HG03521 (cell line): Measurements from ENCODE around the gene FGF19.
A peak's percentile ranks its signal among the peaks of the same experiment; 100 is the strongest.
"Not testable (repeated sequence)": the region's sequence is repeated elsewhere in the genome, so short reads cannot be mapped to it uniquely, and the experiment has no call there.

Source experiments
- ATAC-seq: cut with Tn5 transposase; IDR thresholded peaks from one replicate; pipeline ENCODE4 v1.9.1; 2021; ENCODE audit warnings: mild to moderate bottlenecking, moderate library complexity; ENCODE audit not compliant: unreplicated experiment

Gene FGF19

DNA sequence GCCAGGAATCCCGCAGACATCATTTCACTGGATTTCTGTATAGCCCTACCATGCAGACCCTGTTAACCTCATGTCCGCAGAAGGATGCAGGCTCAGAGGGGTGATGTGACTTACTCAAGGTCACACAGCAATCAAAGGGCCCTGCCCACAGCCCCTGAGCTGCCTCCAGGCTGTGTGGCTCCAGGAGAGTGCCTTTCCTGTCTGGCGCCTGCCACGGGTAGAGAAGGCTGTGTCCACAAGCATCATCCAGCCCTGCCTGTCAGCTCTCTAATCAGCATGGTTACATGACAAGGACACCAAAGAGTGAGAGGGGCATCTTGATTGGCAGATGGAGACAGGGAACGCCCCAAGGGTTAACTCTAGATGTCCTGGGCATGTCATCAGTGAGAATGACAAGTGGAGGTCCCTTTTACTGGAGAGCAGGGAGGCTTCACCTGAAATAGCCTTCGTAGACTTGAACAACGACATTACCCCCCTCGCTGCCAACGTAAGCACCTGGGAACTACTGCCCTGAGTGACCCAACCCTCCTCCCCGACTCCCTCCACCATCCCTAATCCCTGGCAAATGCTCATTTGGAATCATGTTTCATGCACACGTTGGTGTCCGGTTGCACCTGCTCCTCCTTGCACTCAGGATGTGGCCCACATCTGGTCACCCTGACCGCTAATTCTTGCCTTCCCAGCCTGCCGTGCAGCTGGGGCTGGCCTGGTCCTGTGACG lies 6.9 kb downstream of the FGF19 start:
- ATAC-seq, result no peak

DNA sequence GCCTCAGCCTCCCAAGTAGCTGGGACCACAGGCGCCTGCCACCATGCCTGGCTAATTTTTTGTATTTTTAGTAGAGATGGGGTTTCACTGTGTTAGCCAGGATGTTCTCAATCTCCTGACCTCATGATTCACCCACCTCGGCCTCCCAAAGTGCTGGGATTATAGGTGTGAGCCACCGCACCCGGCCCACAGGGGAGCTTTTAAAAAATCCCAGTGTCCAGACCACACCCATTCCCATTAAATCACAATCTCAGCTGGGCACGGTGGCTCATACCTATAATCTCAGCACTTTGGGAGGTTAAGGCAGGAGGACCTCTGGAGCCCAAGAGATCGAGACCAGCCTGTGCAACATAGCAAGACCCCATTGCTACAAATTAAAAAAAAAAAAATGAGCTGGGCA lies 7.8 kb downstream of the FGF19 start:
- ATAC-seq, result not testable (repeated sequence)

- ATAC-seq, result no peak
Observed at GRCh38 chr11:69695581-69695980, 8.2 kb downstream of the FGF19 start.

- ATAC-seq, result no peak
Observed at GRCh38 chr11:69694781-69695180, 9.0 kb downstream of the FGF19 start.

- no peak for ATAC-seq
Observed at GRCh38 chr11:69692422-69692821, 11.4 kb downstream of the FGF19 start.

DNA sequence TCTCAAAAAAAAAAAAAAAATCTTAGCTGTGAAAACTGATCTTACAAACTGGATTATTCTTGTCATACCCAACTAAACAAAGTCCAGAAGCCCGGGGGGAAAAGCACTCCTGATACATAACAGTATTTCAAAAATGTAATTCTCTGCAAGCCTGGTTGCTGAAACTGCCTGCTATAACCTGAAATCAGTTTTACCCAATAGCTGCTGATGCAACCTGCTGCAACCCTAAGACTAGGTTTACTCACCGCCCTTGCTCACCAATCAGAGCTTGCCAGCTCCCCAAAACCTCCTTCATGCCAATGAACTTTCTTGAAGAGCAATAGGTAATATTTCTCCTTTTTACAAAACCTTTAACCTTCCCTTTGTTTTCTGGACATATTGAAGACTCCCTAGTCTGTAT lies 12.4 kb downstream of the FGF19 start:
- no peak for ATAC-seq

- no peak for ATAC-seq
Observed at GRCh38 chr11:69689484-69690319, 14.1 kb downstream of the FGF19 start.

- ATAC-seq, result not testable (repeated sequence)
Observed at GRCh38 chr11:69687969-69688771, 15.7 kb downstream of the FGF19 start.

DNA sequence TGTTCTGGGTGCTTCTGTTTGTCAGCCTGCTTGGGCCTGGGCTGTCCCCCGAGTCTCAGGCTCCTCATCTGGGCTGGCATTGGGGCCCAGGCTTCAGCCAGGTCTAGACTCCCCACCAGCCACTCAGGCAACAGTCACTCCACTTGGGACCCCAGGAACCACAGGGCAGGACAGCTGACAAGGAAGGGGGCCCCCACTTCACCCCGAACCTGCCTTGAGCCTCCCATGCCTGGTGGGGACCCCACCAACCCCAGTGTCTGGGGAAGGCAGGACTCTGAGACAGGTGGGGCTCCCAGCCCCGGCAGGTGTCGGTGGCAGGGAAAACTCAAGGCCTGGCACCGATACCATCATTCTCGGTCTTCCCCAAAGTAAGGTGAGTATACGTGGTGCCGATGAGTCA lies 17.0 kb downstream of the FGF19 start:
- no peak for ATAC-seq

DNA sequence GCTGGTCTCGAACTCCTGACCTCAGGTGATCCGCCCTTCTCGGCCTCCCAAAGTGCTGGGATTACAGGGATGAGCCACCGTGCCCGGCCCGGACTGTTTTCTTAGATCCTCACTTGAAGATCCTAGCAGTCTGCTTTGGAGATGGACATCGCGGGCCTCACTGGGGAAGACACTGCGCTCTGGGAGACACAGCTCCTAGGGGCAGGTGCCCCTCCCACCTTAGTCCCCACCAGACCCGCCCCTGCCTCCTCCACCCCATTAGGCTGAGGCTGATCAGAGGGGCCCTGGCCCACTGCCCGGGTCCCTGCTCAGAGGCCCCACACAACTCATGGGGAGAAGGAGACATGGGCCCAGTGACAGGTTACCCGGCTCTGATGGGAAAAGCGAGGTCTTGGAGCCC lies 17.4 kb downstream of the FGF19 start:
- ATAC-seq, result no peak

GRCh38 chr11:69685348-69685747 lies 18.5 kb downstream of the FGF19 start:
- ATAC-seq, result no peak

GRCh38 chr11:69684651-69685050 lies 19.2 kb downstream of the FGF19 start:
- ATAC-seq, result no peak

GRCh38 chr11:69683764-69684333 lies 20.0 kb downstream of the FGF19 start:
- no peak for ATAC-seq

DNA sequence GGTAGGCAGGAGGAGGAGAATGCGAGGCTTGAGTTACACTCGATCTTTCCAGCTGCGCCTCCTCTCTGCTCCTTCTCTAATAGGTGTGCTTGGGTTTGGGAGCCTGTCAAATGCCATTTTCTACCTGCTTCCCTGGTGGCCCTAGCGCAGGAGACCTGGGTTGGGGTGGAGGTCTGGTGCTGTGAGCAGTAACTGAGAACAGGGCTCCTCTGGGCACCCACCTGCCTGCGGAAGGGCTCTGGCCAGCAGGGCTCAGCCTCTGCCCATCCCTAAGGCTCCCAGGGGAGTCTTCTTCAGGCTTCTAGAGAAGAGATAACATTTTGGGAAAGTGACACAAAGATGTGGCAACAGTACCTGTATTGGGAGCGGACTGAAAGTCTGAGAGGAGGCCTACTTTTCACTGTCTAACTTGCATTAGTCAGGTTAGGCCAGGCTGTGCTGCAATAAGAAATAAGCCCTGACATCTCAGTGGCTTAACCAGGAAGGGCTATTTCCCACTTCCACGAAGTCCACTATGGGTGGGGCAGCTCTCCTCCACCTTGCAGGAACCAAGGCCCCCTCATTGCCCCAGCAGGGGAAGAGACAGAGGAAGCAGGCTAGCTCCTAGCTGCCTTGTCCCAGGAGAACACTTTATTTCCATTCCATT lies 21.0 kb downstream of the FGF19 start:
- ATAC-seq, result no peak

- ATAC-seq, result no peak
Observed at GRCh38 chr11:69682221-69682620, 21.6 kb downstream of the FGF19 start.

GRCh38 chr11:69680688-69681087 lies 23.1 kb downstream of the FGF19 start:
- no peak for ATAC-seq

- ATAC-seq, result no peak
Observed at GRCh38 chr11:69677749-69678148, 26.1 kb downstream of the FGF19 start.

GRCh38 chr11:69674886-69675714 lies 28.7 kb downstream of the FGF19 start, which contains the start of gene LTO1:
LTO1 (minus strand) TSS chr11:69675353; CDS start chr11:69675239, 114 bp downstream.
- peak; percentile 88 for ATAC-seq

- ATAC-seq, result no peak
Observed at GRCh38 chr11:69674267-69674885, 29.4 kb downstream of the FGF19 start.
